GM12878 (cell line): ENCODE results near the gene OXA1L. TPM values are rescaled to one million over a fixed set of nuclear protein-coding genes. Genes with fewer than 3 reads are reported as not detected.

ENCODE experiments used
- BCLAF1 ChIP-seq: fragments of 450-650 bp; IDR thresholded peaks from 2 replicates; pipeline ENCODE4 v1.6.1; 2017; ENCODE audit warnings: antibody characterized with exemption, mild to moderate bottlenecking, moderate library complexity
- CBX3 ChIP-seq: fragments of 200-600 bp; sonication (generic); IDR thresholded peaks from 2 replicates; pipeline ENCODE4 v1.6.1; 2016; ENCODE audit warnings: low read depth, borderline replicate concordance
- CEBPZ ChIP-seq: fragments of 150-350 bp; IDR thresholded peaks from 2 replicates; pipeline ENCODE4 v1.6.1; 2016; ENCODE audit warnings: low read depth, low read length
- CREB1 ChIP-seq: IDR thresholded peaks from 2 replicates; pipeline ENCODE4 v1.6.1; 2012; ENCODE audit warnings: low read depth, mild to moderate bottlenecking, inconsistent platforms
- FOXM1 ChIP-seq: IDR thresholded peaks from 2 replicates; pipeline ENCODE4 v1.6.1; 2012; ENCODE audit warnings: low read depth, mild to moderate bottlenecking, inconsistent platforms, low read length, moderate library complexity
- HCFC1 ChIP-seq: fragments of 150-350 bp; IDR thresholded peaks from 2 replicates; pipeline ENCODE4 v1.6.1; 2014; ENCODE audit warnings: low read length
- IKZF1 ChIP-seq: fragments of 450-650 bp; conservative IDR thresholded peaks from 2 replicates; pipeline ENCODE4 v1.6.1; 2017; ENCODE audit warnings: antibody characterized with exemption, mild to moderate bottlenecking
- IRF4 ChIP-seq: IDR thresholded peaks from 2 replicates; pipeline ENCODE4 v1.6.1; 2011; ENCODE audit warnings: low read depth, low read length
- IRF5 ChIP-seq: fragments of 450-650 bp; IDR thresholded peaks from 2 replicates; pipeline ENCODE4 v1.6.1; 2017; ENCODE audit warnings: borderline replicate concordance
- MTA2 ChIP-seq: fragments of 450-650 bp; IDR thresholded peaks from 2 replicates; pipeline ENCODE4 v1.6.1; 2016; ENCODE audit warnings: low read depth, mild to moderate bottlenecking, moderate library complexity
- NBN ChIP-seq: fragments of 450-650 bp; IDR thresholded peaks from 2 replicates; pipeline ENCODE4 v1.6.1; 2016
- NFIC ChIP-seq: IDR thresholded peaks from 2 replicates; pipeline ENCODE4 v1.6.1; 2012; ENCODE audit warnings: low read depth, mild to moderate bottlenecking, inconsistent platforms, low read length, moderate library complexity
- PBX3 ChIP-seq: IDR thresholded peaks from 2 replicates; pipeline ENCODE4 v1.6.1; 2011; ENCODE audit warnings: mild to moderate bottlenecking, low read depth, low read length, moderate library complexity; ENCODE audit not compliant: insufficient replicate concordance
- PRDM15 ChIP-seq: fragments of 450-650 bp; formaldehyde crosslinking; IDR thresholded peaks from 2 replicates; pipeline ENCODE4 v1.4.0; 2020; ENCODE audit warnings: mild to moderate bottlenecking, moderate library complexity
- RAD21 ChIP-seq: IDR thresholded peaks from 2 replicates; pipeline ENCODE4 v1.6.1; 2011; ENCODE audit warnings: mild to moderate bottlenecking, low read depth, low read length, moderate library complexity; ENCODE audit not compliant: insufficient read depth
- RFX5 ChIP-seq: IDR thresholded peaks from 2 replicates; pipeline ENCODE4 v1.6.1; 2011; ENCODE audit warnings: low read depth, low read length, improper control_type of control experiment
- TCF7 ChIP-seq: IDR thresholded peaks from 2 replicates; pipeline ENCODE4 v1.6.1; 2014; ENCODE audit warnings: antibody characterized with exemption, borderline replicate concordance
- ZNF24 ChIP-seq: fragments of 450-650 bp; IDR thresholded peaks from 2 replicates; pipeline ENCODE4 v1.6.1; 2017; ENCODE audit warnings: antibody characterized with exemption, mild to moderate bottlenecking
- ZNF274 ChIP-seq: IDR thresholded peaks from one replicate; pipeline ENCODE4 v1.8.0; 2011; ENCODE audit not compliant: insufficient read length, insufficient read depth
- polyA plus RNA-seq, 11 experiments: library from polyadenylated mRNA; depleted of rRNA in 4 of 11; unstranded in 6 of 11; stranded (reverse) in 5 of 11; fragments of >200 nt; fragmentation: Nextera tagmentation in 4 of 11; fragmentation: Illumina TruSeq in 1 of 11; extraction: Ambion mirVana in 4 of 11; extraction: Trizol in 1 of 11; gene quantifications; 1 replicate in 1 of 11; 2 replicates in 10 of 11; pipeline versions ENCODE4 v1.2.1 to v1.2.3, GENCODE V29; 2011 to 2016; ENCODE audit warnings: inconsistent platforms in 2 of 11, missing spikeins in 2 of 11, low read depth in 1 of 11
- total RNA-seq, 4 experiments: library from RNA; depleted of rRNA in 3 of 4; stranded (reverse); fragments of >200 nt in 3 of 4; fragmentation: Illumina TruSeq in 1 of 4; extraction: Trizol in 1 of 4; gene quantifications; 2 replicates each; pipeline versions ENCODE4 v1.2.1 to v1.2.3, GENCODE V29; 2013 to 2021

Gene OXA1L
- total and polyA plus RNA-seq, 10 of the 15 experiments (the other 5 are each of a cell fraction or from before 2014, with no cell fraction given): 105 to 289 (median 146) TPM

GRCh38 chr14:22794551-22794951 lies 28.1 kb downstream of the OXA1L start (continued):
- no peak for TF ChIP-seq CEBPZ
- TF ChIP-seq CBX3: no peak
- no peak for TF ChIP-seq NFIC
- TF ChIP-seq CREB1: peak; percentile 74
- TF ChIP-seq PRDM15 (CRISPR knock-in tag): no peak
- no peak for TF ChIP-seq TCF7
- 0 out of 2 replicates have a peak, but pooled peaks have one; percentile 55 for TF ChIP-seq FOXM1
- no peak for TF ChIP-seq BCLAF1
- no peak for TF ChIP-seq HCFC1
- peak; percentile 60 for TF ChIP-seq IKZF1
- peak; percentile 37 for TF ChIP-seq IRF4
- no peak for TF ChIP-seq RFX5
- TF ChIP-seq IRF5: no peak
- TF ChIP-seq MTA2: 0 out of 2 replicates have a peak, but pooled peaks have one; percentile 37
- TF ChIP-seq PBX3: no peak
- no peak for TF ChIP-seq RAD21
- no peak for TF ChIP-seq ZNF274
- TF ChIP-seq ZNF24: no peak
- peak; percentile 45; the same call in 1 of the 2 replicates for TF ChIP-seq NBN
